Liver (tissue), 3 donors: Measurements from ENCODE around the gene KCNQ1.

Experiments
- CTCF ChIP-seq: fragments of 150-350 bp; IDR thresholded peaks from 2 replicates; pipeline ENCODE4 v1.5.1; 2017; ENCODE audit warnings: improper control_type of control experiment, low read depth, low read length; ENCODE audit not compliant: missing input control
- GABPA ChIP-seq, 2 donors: IDR thresholded peaks in 1 of 2; conservative IDR thresholded peaks in 1 of 2; 2 replicates each; pipeline ENCODE4 v1.6.1; 2016; ENCODE audit warnings: antibody characterized with exemption in 2 of 2, mild to moderate bottlenecking in 1 of 2, moderate library complexity in 1 of 2
- MAX ChIP-seq: IDR thresholded peaks from 2 replicates; pipeline ENCODE4 v1.6.1; 2016; ENCODE audit warnings: antibody characterized with exemption
- REST ChIP-seq: IDR thresholded peaks from 2 replicates; pipeline ENCODE4 v1.6.1; 2016; ENCODE audit warnings: antibody characterized with exemption, mild to moderate bottlenecking
- donor health status: healthy.
- donor health status: healthy.

GRCh38 chr11:2704896-2705606 is 260.2 kb downstream of the KCNQ1 start:
- no peak for TF ChIP-seq MAX
- TF ChIP-seq CTCF, result no peak
- TF ChIP-seq GABPA (IDR thresholded peaks at IDR 0.05 in 1 of 2, conservative IDR thresholded peaks at IDR 0.05 in 1 of 2), result no peak
- no peak for TF ChIP-seq REST
